Measurements from ENCODE around the gene FGF19. TPM values are rescaled to one million over a fixed set of nuclear protein-coding genes. Genes with fewer than 3 reads are reported as not detected.

Gene FGF19
- total RNA-seq, 2 donors from 2014 or later = 0.37 to 0.40 TPM

GRCh38 chr11:69682221-69682620, 21.6 kb downstream of the FGF19 start:
- Histone ChIP-seq H3K4me1 (ENCODE audit: control insufficient read depth, insufficient read depth, low read length) (no peaks in the 10 kb centered on the region), H3K27ac (ENCODE audit: low read depth, low read length) (no peak overlapping the region), H3K36me3 (ENCODE audit: control insufficient read depth, insufficient read depth, low read length) (no peaks in the 10 kb centered on the region), H3K9me3 (ENCODE audit: control insufficient read depth, low read length) (peaks cover 4% of the 10 kb centered on the region), H3K9ac (ENCODE audit: extremely low read depth, low read length, poor library complexity, severe bottlenecking) (no peak overlapping the region), H3K4me3 (ENCODE audit: low read length) (no peak overlapping the region), H3K27me3 (ENCODE audit: control insufficient read depth, insufficient read depth, low read length, poor library complexity, severe bottlenecking) (peaks cover 8% of the 10 kb centered on the region)
- Mint-ChIP-seq H3K36me3 (ENCODE audit: low read depth) (no peaks in the 10 kb centered on the region), H3K9me3 (no peaks in the 10 kb centered on the region), H3K27me3 (ENCODE audit: insufficient read depth) (peaks cover 12% of the 10 kb centered on the region), H3K4me1 (no peaks in the 10 kb centered on the region), H3K4me3 (no peak overlapping the region), H3K27ac (no peak overlapping the region)
- no peak for TF ChIP-seq CTCF (conservative IDR thresholded peaks at IDR 0.05)
- DNase-seq = no peak
- 84 to 94% methylated on average over 5 to 6 of the region's 6 CpGs for WGBS, 2 experiments (ENCODE audit: insufficient coverage in 1 of 2, insufficient read length in 1 of 2)

GRCh38 chr11:69680688-69681087, 23.1 kb downstream of the FGF19 start:
- no peaks in the 10 kb centered on the region for H3K36me3 Mint-ChIP-seq (ENCODE audit: low read depth)
- H3K27ac ChIP-seq (ENCODE audit: low read depth, low read length) = no peak overlapping the region
- no peaks in the 10 kb centered on the region for H3K4me1 ChIP-seq (ENCODE audit: control insufficient read depth, insufficient read depth, low read length)
- no peaks in the 10 kb centered on the region for H3K36me3 ChIP-seq (ENCODE audit: control insufficient read depth, insufficient read depth, low read length)
- no peaks in the 10 kb centered on the region for H3K9me3 Mint-ChIP-seq
- WGBS, 2 experiments (ENCODE audit: insufficient coverage in 1 of 2, insufficient read length in 1 of 2) = 80 to 87% methylated on average over 1 to 5 of the region's 5 CpGs
- peaks cover 4% of the 10 kb centered on the region for H3K9me3 ChIP-seq (ENCODE audit: control insufficient read depth, low read length)
- H3K4me3 Mint-ChIP-seq = no peak overlapping the region
- no peak overlapping the region for H3K4me3 ChIP-seq (ENCODE audit: low read length)
- peaks cover 7% of the 10 kb centered on the region for H3K27me3 ChIP-seq (ENCODE audit: control insufficient read depth, insufficient read depth, low read length, poor library complexity, severe bottlenecking)
- H3K27me3 Mint-ChIP-seq (ENCODE audit: insufficient read depth) = peaks cover 10% of the 10 kb centered on the region
- H3K27ac Mint-ChIP-seq = no peak overlapping the region
- no peak overlapping the region for H3K9ac ChIP-seq (ENCODE audit: extremely low read depth, low read length, poor library complexity, severe bottlenecking)
- no peak for DNase-seq
- no peaks in the 10 kb centered on the region for H3K4me1 Mint-ChIP-seq
- TF ChIP-seq CTCF (conservative IDR thresholded peaks at IDR 0.05) = no peak

- DNase-seq = no peak
- no peaks in the 10 kb centered on the region for H3K9me3 ChIP-seq (ENCODE audit: control insufficient read depth, low read length)
- no peak overlapping the region for H3K27ac ChIP-seq (ENCODE audit: low read depth, low read length)
- peaks cover 5% of the 10 kb centered on the region for H3K36me3 ChIP-seq (ENCODE audit: control insufficient read depth, insufficient read depth, low read length)
- Mint-ChIP-seq H3K27ac (no peak overlapping the region), H3K4me3 (no peak overlapping the region), H3K36me3 (ENCODE audit: low read depth) (peaks cover 4% of the 10 kb centered on the region), H3K9me3 (no peaks in the 10 kb centered on the region), H3K27me3 (ENCODE audit: insufficient read depth) (no peaks in the 10 kb centered on the region), H3K4me1 (peaks cover 8% of the 10 kb centered on the region)
- WGBS, 2 experiments (ENCODE audit: insufficient coverage in 1 of 2, insufficient read length in 1 of 2) = 95% methylated on average over 2 of the region's 2 CpGs; no CpG with 5 or more reads in 1 of the 2 experiments
- H3K4me1 ChIP-seq (ENCODE audit: control insufficient read depth, insufficient read depth, low read length) = peaks cover 4% of the 10 kb centered on the region
- H3K27me3 ChIP-seq (ENCODE audit: control insufficient read depth, insufficient read depth, low read length, poor library complexity, severe bottlenecking) = no peaks in the 10 kb centered on the region
- no peak overlapping the region for H3K9ac ChIP-seq (ENCODE audit: extremely low read depth, low read length, poor library complexity, severe bottlenecking)
- no peak overlapping the region for H3K4me3 ChIP-seq (ENCODE audit: low read length)
- TF ChIP-seq CTCF (conservative IDR thresholded peaks at IDR 0.05) = no peak
These were observed 26.1 kb downstream of the FGF19 start for GRCh38 chr11:69677749-69678148.

Data from endodermal cell (in vitro differentiated cells).